NT2/D1 (cell line): Measurements from ENCODE around the gene MEIS1.

Source experiments
- DNase-seq: peaks from one replicate; pipeline ENCODE4 v3.0.0-alpha.2; 2011; ENCODE audit warnings: low read depth, low spot score
- H3K27me3 ChIP-seq: 2 replicates; pipeline ENCODE4 v1.6.0; 2011; ENCODE audit warnings: mild to moderate bottlenecking; ENCODE audit not compliant: insufficient read length, insufficient read depth
- H3K36me3 ChIP-seq: 2 replicates; pipeline ENCODE4 v1.6.1; 2011; ENCODE audit warnings: mild to moderate bottlenecking, low read length, mixed read lengths; ENCODE audit not compliant: insufficient read depth, insufficient read length
- H3K4me1 ChIP-seq: 2 replicates; pipeline ENCODE4 v1.5.1; 2011; ENCODE audit not compliant: insufficient read depth, insufficient read length
- H3K4me3 ChIP-seq: 2 replicates; pipeline ENCODE4 v1.5.1; 2011; ENCODE audit warnings: low read depth; ENCODE audit not compliant: insufficient read length
- H3K9ac ChIP-seq: 2 replicates; pipeline ENCODE4 v1.6.0; 2011; ENCODE audit warnings: low read depth; ENCODE audit not compliant: insufficient read length
- H3K9me3 ChIP-seq: 2 replicates; pipeline ENCODE4 v1.5.1; 2011; ENCODE audit warnings: mild to moderate bottlenecking, low read length; ENCODE audit not compliant: insufficient read depth
- SUZ12 ChIP-seq: IDR thresholded peaks from 2 replicates; pipeline ENCODE4 v1.6.1; 2011; ENCODE audit not compliant: insufficient read length, insufficient read depth; ENCODE audit errors: extremely low read depth
- YY1 ChIP-seq: IDR thresholded peaks from 2 replicates; pipeline ENCODE4 v1.6.1; 2011; ENCODE audit not compliant: insufficient read length, insufficient read depth
- ZNF274 ChIP-seq: IDR thresholded peaks from 2 replicates; pipeline ENCODE4 v1.6.1; 2011; ENCODE audit warnings: mild to moderate bottlenecking, low read depth, low read length

Gene MEIS1

GRCh38 chr2:66428986-66429612 lies 5.8 kb upstream of the MEIS1 start:
- H3K4me3 ChIP-seq, result no peak overlapping the region
- DNase-seq, result no peak
- H3K9ac ChIP-seq, result no peak overlapping the region
- no peaks in the 10 kb centered on the region for H3K9me3 ChIP-seq
- TF ChIP-seq ZNF274 (no peak), SUZ12 (no peak), YY1 (no peak)
- no peaks in the 10 kb centered on the region for H3K36me3 ChIP-seq
- H3K4me1 ChIP-seq, result no peaks in the 10 kb centered on the region
- peaks cover 94% of the 10 kb centered on the region for H3K27me3 ChIP-seq

- H3K4me3 ChIP-seq, result no peak overlapping the region
- H3K4me1 ChIP-seq, result no peaks in the 10 kb centered on the region
- no peak for TF ChIP-seq SUZ12
- TF ChIP-seq ZNF274, result no peak
- TF ChIP-seq YY1, result no peak
- peaks cover 95% of the 10 kb centered on the region for H3K27me3 ChIP-seq
- H3K9ac ChIP-seq, result no peak overlapping the region
- no peaks in the 10 kb centered on the region for H3K9me3 ChIP-seq
- DNase-seq, result no peak
- no peaks in the 10 kb centered on the region for H3K36me3 ChIP-seq
Observed at GRCh38 chr2:66429693-66430504, 5.0 kb upstream of the MEIS1 start.

GRCh38 chr2:66430505-66431273 lies 4.2 kb upstream of the MEIS1 start:
- H3K36me3 ChIP-seq, result no peaks in the 10 kb centered on the region
- TF ChIP-seq SUZ12, result peak; percentile 35
- no peak for TF ChIP-seq ZNF274
- no peaks in the 10 kb centered on the region for H3K4me1 ChIP-seq
- peaks cover 95% of the 10 kb centered on the region for H3K27me3 ChIP-seq
- no peaks in the 10 kb centered on the region for H3K9me3 ChIP-seq
- no peak for DNase-seq
- no peak overlapping the region for H3K4me3 ChIP-seq
- H3K9ac ChIP-seq, result no peak overlapping the region

- TF ChIP-seq ZNF274, result no peak
- peaks cover 95% of the 10 kb centered on the region for H3K27me3 ChIP-seq
- H3K9ac ChIP-seq, result no peak overlapping the region
- no peak for DNase-seq
- no peaks in the 10 kb centered on the region for H3K9me3 ChIP-seq
- no peaks in the 10 kb centered on the region for H3K36me3 ChIP-seq
- H3K4me3 ChIP-seq, result no peak overlapping the region
- H3K4me1 ChIP-seq, result no peaks in the 10 kb centered on the region
Observed at GRCh38 chr2:66431274-66431642, 3.7 kb upstream of the MEIS1 start.

- no peak overlapping the region for H3K9ac ChIP-seq
- no peaks in the 10 kb centered on the region for H3K9me3 ChIP-seq
- no peaks in the 10 kb centered on the region for H3K36me3 ChIP-seq
- H3K4me1 ChIP-seq, result no peaks in the 10 kb centered on the region
- TF ChIP-seq SUZ12 (no peak), YY1 (no peak), ZNF274 (no peak)
- no peak for DNase-seq
- H3K4me3 ChIP-seq, result no peak overlapping the region
- H3K27me3 ChIP-seq, result peaks cover 95% of the 10 kb centered on the region
Observed at GRCh38 chr2:66431846-66432587, 2.9 kb upstream of the MEIS1 start.

- Histone ChIP-seq H3K4me3 (peak overlapping the region; percentile 47), H3K9me3 (no peaks in the 10 kb centered on the region), H3K36me3 (no peaks in the 10 kb centered on the region), H3K4me1 (no peaks in the 10 kb centered on the region), H3K9ac (peak overlapping the region; percentile 74), H3K27me3 (peaks cover 95% of the 10 kb centered on the region)
- TF ChIP-seq SUZ12, result no peak
- TF ChIP-seq YY1, result no peak
- TF ChIP-seq ZNF274, result no peak
- DNase-seq, result peak; percentile 90
Observed at GRCh38 chr2:66432801-66433694, 1.9 kb upstream of the MEIS1 start.
